Psoas muscle (tissue), 8 donors: ENCODE measurements around the gene TEX35. TPM values are rescaled to one million over a fixed set of nuclear protein-coding genes. Genes with fewer than 3 reads are reported as not detected.

ENCODE experiments used
- ATAC-seq, 4 donors: fragments of 200-7000 bp; cut with Tn5 transposase; one replicate each; pipeline ENCODE4 v1.9.1; 2020; ENCODE audit warnings: moderate library complexity in 3 of 4, mild to moderate bottlenecking in 2 of 4
- DNase-seq, 2 donors: peaks; one replicate each; pipeline ENCODE4 v3.0.0-alpha.2; 2020
- H3K27ac ChIP-seq: fragments of 200-600 bp; one replicate; pipeline ENCODE4 v1.8.0; 2022
- H3K27me3 ChIP-seq, 3 donors: fragments of 200-600 bp in 1 of 3; one replicate each; pipeline versions ENCODE4 v1.6.1 to v1.8.0; 2013 to 2022; ENCODE audit warnings: low read length in 2 of 3, mild to moderate bottlenecking in 2 of 3, moderate library complexity in 1 of 3; ENCODE audit not compliant: insufficient read depth in 3 of 3
- H3K36me3 ChIP-seq, 2 donors: fragments of 200-600 bp in 1 of 2; one replicate each; pipeline versions ENCODE4 v1.6.1 to v1.8.0; 2013 to 2022; ENCODE audit warnings: low read depth in 1 of 2, mild to moderate bottlenecking in 1 of 2, moderate library complexity in 1 of 2; ENCODE audit not compliant: insufficient read depth in 1 of 2
- H3K4me1 ChIP-seq: fragments of 200-600 bp; one replicate; pipeline ENCODE4 v1.8.0; 2022
- H3K4me3 ChIP-seq: fragments of 200-600 bp; one replicate; pipeline ENCODE4 v1.8.0; 2022; ENCODE audit warnings: mild to moderate bottlenecking
- H3K9me3 ChIP-seq: fragments of 200-600 bp; one replicate; pipeline ENCODE4 v1.8.0; 2022
- CTCF ChIP-seq: fragments of 200-600 bp; IDR thresholded peaks from one replicate; pipeline ENCODE4 v1.8.0; 2022; ENCODE audit warnings: antibody characterized with exemption
- WGBS, 3 donors: extraction: QIAGEN DNeasy Blood & Tissue Kit; methylation state at CpG; one replicate each; pipeline versions ENCODE4 v1.1.6 to v1.1.7; 2013; 5-methylcytosine and 5-hydroxymethylcytosine counted together
- intact Hi-C, 2 donors: fragments of 100-400 bp; cut with DNase I; formaldehyde crosslinking; loops; one replicate each; pipeline versions ENCODE4 v1.11.0 to v1.14.2; 2022
- polyA plus RNA-seq, 3 donors: library from polyadenylated mRNA; stranded (reverse); fragments of 200-250 nt; gene quantifications; one replicate each; pipeline ENCODE4 v1.2.3, GENCODE V29; 2013
- total RNA-seq, 4 donors: library from RNA; stranded (reverse); fragmentation: NEBNext Ultra II Directional in 2 of 4; extraction: Animal tissue kit (Norgen Biotek cat#: 25700) in 2 of 4; gene quantifications; one replicate each; pipeline versions ENCODE4 v1.2.1 to v1.2.4, GENCODE V29; 2021 to 2023
- donor health status: healthy with polysubstance abuse.
- donor health status: DM: no; HTN: no; CAD: no; lungs with moderate emphysema.
- donor health status: Bipolar disorder and iron deficiency.
- donor health status: healthy.
- donor health status: DM: yes; HTN: yes; CAD: no.
- donor health status: DM: no; HTN: no; CAD: no.
- donor health status: DM: no; HTN: no; CAD: no.
- donor health status: DM: yes; HTN: yes; CAD: no.

Gene TEX35
- total and polyA plus RNA-seq, 7 donors, result not detected

DNA sequence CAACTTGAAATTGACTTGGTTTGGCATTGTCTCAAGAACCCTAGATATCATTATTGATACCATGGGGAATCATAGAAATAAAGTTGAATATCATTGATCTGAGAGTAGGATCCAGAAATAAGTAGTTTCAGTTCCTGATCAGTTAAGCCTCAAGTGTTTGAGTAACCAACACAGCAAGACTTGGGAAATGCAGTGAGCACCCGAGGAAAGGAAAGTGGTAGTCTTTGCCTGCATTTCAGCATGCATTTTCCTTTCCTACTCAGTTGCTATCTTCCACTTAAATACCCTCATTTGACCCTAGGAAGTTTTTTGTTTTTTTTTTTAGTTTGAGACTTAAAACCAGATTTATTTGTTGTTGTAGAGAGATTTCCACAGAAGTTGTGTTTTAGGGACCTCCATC is 35.1 kb upstream of the TEX35 start:
- ATAC-seq, result no peak
- no peak for DNase-seq
- no peak overlapping the region for H3K27ac ChIP-seq
- no peaks in the 10 kb centered on the region for H3K9me3 ChIP-seq
- no peaks in the 10 kb centered on the region for H3K4me1 ChIP-seq
- H3K4me3 ChIP-seq, result no peak overlapping the region
- TF ChIP-seq CTCF, result no peak
- intact Hi-C loops, result no loop called here
- H3K36me3 ChIP-seq, result peaks cover 0 to 36% of the 10 kb centered on the region in 2 donors
- WGBS, 3 donors, result 55 to 74% (median 68%) methylated on average over 1 of the region's 1 CpG
- H3K27me3 ChIP-seq, result no peaks in the 10 kb centered on the region

DNA sequence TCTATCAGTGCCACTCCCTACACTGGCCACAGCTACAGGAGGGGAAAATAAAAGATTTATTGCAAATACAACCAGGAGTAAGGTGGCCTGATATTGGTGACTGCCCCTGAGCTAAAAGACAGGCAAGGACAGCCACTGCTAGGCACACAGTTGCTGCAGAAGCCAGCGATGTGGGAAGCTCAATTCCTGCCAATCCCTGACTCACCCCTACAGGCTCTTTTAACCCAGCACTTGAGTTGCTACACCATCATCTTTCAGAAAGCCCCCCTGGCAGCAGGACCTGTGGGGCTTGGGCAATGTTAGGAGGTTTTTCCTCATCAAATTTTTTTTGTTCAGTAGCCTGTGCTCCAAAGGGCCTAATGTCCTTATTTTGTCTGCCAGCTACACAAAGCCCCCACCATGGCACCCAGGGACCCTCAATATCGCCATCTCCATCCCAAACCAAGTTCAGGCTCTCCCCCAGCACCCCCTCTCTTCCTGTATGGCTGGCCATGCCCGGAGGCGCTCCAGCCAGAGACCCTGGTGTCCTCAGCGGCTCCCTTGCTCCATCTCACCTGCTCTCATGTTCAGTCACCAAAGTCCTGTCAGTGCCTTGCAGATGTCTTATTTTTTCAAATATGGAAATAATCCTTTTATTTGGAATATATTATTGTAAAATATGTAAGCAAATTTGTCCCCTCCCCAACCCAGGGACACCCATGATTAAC is 29.5 kb upstream of the TEX35 start:
- intact Hi-C loops, result no loop called here
- H3K27me3 ChIP-seq, result peaks cover 0 to 13% (median 0%) of the 10 kb centered on the region in 3 donors
- WGBS, 3 donors, result 85 to 94% (median 86%) methylated on average over 5 of the region's 5 CpGs
- ATAC-seq (no peak), DNase-seq (no peak)
- TF ChIP-seq CTCF, result no peak
- peaks cover 0 to 6% of the 10 kb centered on the region in 2 donors for H3K36me3 ChIP-seq
- no peaks in the 10 kb centered on the region for H3K9me3 ChIP-seq
- peaks cover 4% of the 10 kb centered on the region for H3K4me1 ChIP-seq
- H3K27ac ChIP-seq, result no peak overlapping the region
- no peak overlapping the region for H3K4me3 ChIP-seq

DNA sequence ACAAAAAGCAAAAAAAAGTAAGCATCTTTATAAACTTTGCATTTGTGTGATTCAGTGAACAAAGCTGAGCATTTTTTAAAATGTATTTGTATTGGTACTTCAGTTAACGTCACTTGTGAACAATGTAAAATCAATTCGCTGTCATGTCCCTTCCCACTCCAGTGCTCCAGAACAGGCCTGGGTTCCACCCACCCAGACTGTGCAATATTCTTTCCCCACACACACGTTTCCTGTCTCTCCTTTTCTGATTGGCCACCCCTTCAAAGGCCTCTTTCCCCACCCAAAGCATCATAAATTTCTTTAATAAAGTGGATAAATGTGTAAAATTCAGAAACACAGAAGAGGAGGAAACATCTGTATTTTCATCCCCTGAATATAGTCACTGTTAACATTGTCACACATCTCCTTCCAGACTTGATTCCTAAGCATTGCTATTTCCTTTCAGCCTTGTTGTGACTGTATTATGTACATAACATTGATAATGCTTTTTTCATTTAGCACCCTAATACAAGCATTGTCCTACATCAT is 28.1 kb upstream of the TEX35 start:
- H3K9me3 ChIP-seq, result no peaks in the 10 kb centered on the region
- H3K4me3 ChIP-seq, result no peak overlapping the region
- H3K27me3 ChIP-seq, result peaks cover 0 to 13% (median 0%) of the 10 kb centered on the region in 3 donors
- H3K36me3 ChIP-seq, result peaks cover 0 to 5% of the 10 kb centered on the region in 2 donors
- DNase-seq, result no peak
- TF ChIP-seq CTCF, result no peak
- WGBS, 3 donors, result 64 to 71% (median 68%) methylated on average over 3 of the region's 3 CpGs
- H3K4me1 ChIP-seq, result peaks cover 4% of the 10 kb centered on the region
- H3K27ac ChIP-seq, result no peak overlapping the region
- intact Hi-C loops, result no loop called here
- ATAC-seq, result no peak

GRCh38 chr1:178485541-178485981 is 27.3 kb upstream of the TEX35 start:
- H3K27me3 ChIP-seq, result peaks cover 0 to 13% (median 0%) of the 10 kb centered on the region in 3 donors
- no peak for ATAC-seq
- no peaks in the 10 kb centered on the region for H3K36me3 ChIP-seq
- H3K9me3 ChIP-seq, result no peaks in the 10 kb centered on the region
- H3K4me3 ChIP-seq, result no peak overlapping the region
- no peak for TF ChIP-seq CTCF
- 53 to 63% (median 62%) methylated on average over 3 of the region's 3 CpGs for WGBS, 3 donors
- intact Hi-C loops, result no loop called here
- H3K27ac ChIP-seq, result no peak overlapping the region
- no peak for DNase-seq
- H3K4me1 ChIP-seq, result peaks cover 4% of the 10 kb centered on the region
